Activated CD4-positive, alpha-beta memory T cell treated with anti-CD3 and anti-CD28 coated beads for 36 hours (primary cell): ENCODE data around the gene KCNJ5. TPM values are rescaled to one million over a fixed set of nuclear protein-coding genes. Genes with fewer than 3 reads are reported as not detected.

Source experiments
- CTCF ChIA-PET: fragments of 350-600 bp; sonication (Branson Sonifier 250); formaldehyde crosslinking; loops from one replicate; lab custom pipeline; 2021; ENCODE audit warnings: antibody characterized with exemption, inconsistent platforms; lab: Charles Lee
- POLR2A ChIA-PET: fragments of 350-600 bp; sonication (Branson Sonifier 250); formaldehyde crosslinking; loops from one replicate; lab custom pipeline; 2021; ENCODE audit warnings: antibody characterized with exemption; lab: Charles Lee
- DNase-seq: peaks from one replicate; pipeline ENCODE4 v3.0.0-alpha.2; 2020
- H3K27ac Mint-ChIP-seq: one replicate; pipeline ENCODE4 v1.8.0; 2021; ENCODE audit warnings: mixed read lengths
- H3K27me3 Mint-ChIP-seq: one replicate; pipeline ENCODE4 v1.8.0; 2021; ENCODE audit warnings: mixed read lengths
- H3K36me3 Mint-ChIP-seq: one replicate; pipeline ENCODE4 v1.8.0; 2021; ENCODE audit warnings: mixed read lengths
- H3K4me1 Mint-ChIP-seq: one replicate; pipeline ENCODE4 v1.8.0; 2021; ENCODE audit warnings: low read depth, mixed read lengths
- H3K4me3 Mint-ChIP-seq: one replicate; pipeline ENCODE4 v1.8.0; 2021; ENCODE audit warnings: mild to moderate bottlenecking, mixed read lengths
- H3K9me3 Mint-ChIP-seq: one replicate; pipeline ENCODE4 v1.8.0; 2021; ENCODE audit warnings: mixed read lengths
- intact Hi-C: fragments of 100-400 bp; cut with micrococcal nuclease; formaldehyde crosslinking; loops from one replicate; pipeline ENCODE4 v1.15.1; 2023
- total RNA-seq, 2 experiments: library from RNA; stranded (reverse); gene quantifications; one replicate each; pipeline ENCODE4 v1.2.3, GENCODE V29; 2021

KCNJ5 gene
- total RNA-seq, 2 experiments from 2014 or later = not detected

DNA sequence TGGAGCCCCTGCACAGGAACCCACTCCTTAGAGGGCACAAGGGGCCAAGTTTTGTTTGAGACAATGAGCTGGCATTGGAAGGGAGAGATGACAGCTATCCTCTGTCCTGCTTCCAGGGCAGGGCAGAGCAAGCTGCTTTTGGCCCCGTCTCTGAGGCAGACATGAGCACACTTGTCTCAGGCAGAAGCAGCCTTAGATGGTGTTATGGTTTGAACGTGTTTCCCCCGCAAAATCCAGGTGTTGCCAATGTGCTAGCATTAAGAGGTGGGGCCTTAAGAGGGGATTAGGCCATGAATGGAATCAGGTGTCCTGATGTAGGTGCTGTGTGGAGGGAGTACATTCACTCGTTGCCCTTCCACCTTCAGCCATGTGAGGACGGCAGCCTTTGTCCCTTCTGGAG, 49.0 kb downstream of the KCNJ5 start:
- no peaks in the 10 kb centered on the region for H3K36me3 Mint-ChIP-seq
- DNase-seq = no peak
- intact Hi-C loops = no loop called here
- H3K4me1 Mint-ChIP-seq = no peaks in the 10 kb centered on the region
- H3K27me3 Mint-ChIP-seq = no peaks in the 10 kb centered on the region
- no peak overlapping the region for H3K4me3 Mint-ChIP-seq
- ChIA-PET CTCF (interaction anchor here (1.1 kb wide), 1 partner anchor 55 kb away, joined by 4 read pairs; no protein-coding TSS in a partner anchor), POLR2A (no interaction called here)
- no peaks in the 10 kb centered on the region for H3K9me3 Mint-ChIP-seq
- H3K27ac Mint-ChIP-seq = no peak overlapping the region

GRCh38 chr11:128940603-128941002, 49.4 kb downstream of the KCNJ5 start:
- Mint-ChIP-seq H3K27me3 (peaks cover 4% of the 10 kb centered on the region), H3K4me1 (no peaks in the 10 kb centered on the region), H3K27ac (no peak overlapping the region), H3K9me3 (no peaks in the 10 kb centered on the region), H3K4me3 (no peak overlapping the region), H3K36me3 (no peaks in the 10 kb centered on the region)
- ChIA-PET POLR2A (no interaction called here), CTCF (no interaction called here)
- DNase-seq = no peak
- intact Hi-C loops = no loop called here

DNA sequence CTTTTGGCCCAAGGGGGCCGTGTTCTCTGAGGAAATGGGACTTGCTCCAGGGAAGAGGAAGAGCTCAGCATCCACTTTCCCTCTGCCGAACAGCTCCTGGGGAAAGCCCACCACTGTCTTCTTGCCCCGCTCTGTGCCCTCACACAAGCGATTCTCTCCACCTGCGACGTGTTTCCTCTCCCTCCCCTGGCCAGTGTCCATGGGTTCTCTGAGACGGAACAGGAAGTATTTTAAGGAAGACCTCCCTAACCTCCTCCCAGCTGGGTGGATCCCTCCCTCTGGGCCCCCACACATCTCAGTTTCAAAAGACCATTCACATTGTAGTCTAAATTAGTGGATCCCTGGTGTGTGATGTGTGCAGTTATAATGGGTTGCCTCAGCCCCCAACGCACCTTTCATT, 50.0 kb downstream of the KCNJ5 start:
- Mint-ChIP-seq H3K9me3 (no peaks in the 10 kb centered on the region), H3K27me3 (peaks cover 4% of the 10 kb centered on the region), H3K4me3 (no peak overlapping the region), H3K4me1 (no peaks in the 10 kb centered on the region), H3K36me3 (no peaks in the 10 kb centered on the region), H3K27ac (no peak overlapping the region)
- DNase-seq = no peak
- ChIA-PET CTCF (no interaction called here), POLR2A (no interaction called here)
- intact Hi-C loops = no loop called here

GRCh38 chr11:128941573-128942271, 50.6 kb downstream of the KCNJ5 start:
- Mint-ChIP-seq H3K4me3 (no peak overlapping the region), H3K27me3 (peaks cover 6% of the 10 kb centered on the region), H3K4me1 (no peaks in the 10 kb centered on the region), H3K27ac (no peak overlapping the region), H3K36me3 (no peaks in the 10 kb centered on the region), H3K9me3 (no peaks in the 10 kb centered on the region)
- intact Hi-C loops = no loop called here
- POLR2A ChIA-PET = no interaction called here
- DNase-seq = no peak
- CTCF ChIA-PET = no interaction called here

- ChIA-PET CTCF (no interaction called here), POLR2A (no interaction called here)
- Mint-ChIP-seq H3K9me3 (no peaks in the 10 kb centered on the region), H3K4me1 (no peaks in the 10 kb centered on the region), H3K27me3 (peaks cover 6% of the 10 kb centered on the region), H3K36me3 (no peaks in the 10 kb centered on the region), H3K27ac (no peak overlapping the region), H3K4me3 (no peak overlapping the region)
- DNase-seq = no peak
- intact Hi-C loops = no loop called here
These were observed 51.1 kb downstream of the KCNJ5 start for GRCh38 chr11:128942272-128942612.

DNA sequence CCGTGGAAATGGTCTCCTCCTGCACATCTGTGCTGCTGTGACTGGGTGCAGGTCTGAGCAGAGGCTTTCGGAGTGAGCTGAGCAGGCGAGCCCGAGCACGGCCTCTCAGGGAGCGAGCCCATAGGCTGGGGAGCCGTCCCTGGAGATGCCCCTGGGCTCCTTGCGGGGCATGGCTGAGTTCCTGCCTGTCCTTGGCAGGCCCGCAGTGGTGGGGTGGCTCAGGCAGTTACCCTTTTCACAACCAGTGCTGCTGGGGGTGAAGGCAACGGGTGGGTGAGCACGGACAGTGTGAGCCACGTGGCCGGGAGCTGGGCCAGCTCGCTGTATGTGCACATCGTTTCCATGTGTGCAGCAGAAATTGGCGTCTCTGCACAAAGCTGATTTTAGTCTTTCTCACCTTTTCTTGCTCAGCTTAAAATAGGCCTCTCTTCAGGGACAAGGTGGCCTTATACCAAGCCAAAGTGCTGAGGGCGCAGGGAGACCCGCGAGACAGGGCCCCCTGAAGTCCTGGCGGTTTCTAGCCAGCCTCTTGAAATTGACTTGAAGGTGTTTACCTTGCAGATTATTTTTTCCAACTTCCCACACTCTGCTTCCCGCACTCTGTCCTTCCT, 51.8 kb downstream of the KCNJ5 start, which contains the start of gene TP53AIP1:
TP53AIP1 (minus strand) TSS at position 55 of the 611 bp plus-strand sequence. CDS start 5,053 bp downstream, outside the sequence.
- no peak for DNase-seq
- Mint-ChIP-seq H3K27me3 (peaks cover 6% of the 10 kb centered on the region), H3K4me1 (no peaks in the 10 kb centered on the region), H3K36me3 (no peaks in the 10 kb centered on the region), H3K4me3 (no peak within 1 kb of the TSS), H3K27ac (no peak within 1 kb of the TSS), H3K9me3 (no peaks in the 10 kb centered on the region)
- ChIA-PET POLR2A (no interaction called here), CTCF (interaction anchor here (0.9 to 1.2 kb wide), 2 partner anchors 14 to 37 kb away, joined by 4 read pairs; no protein-coding TSS in a partner anchor)
- intact Hi-C loops = no loop called here

- Mint-ChIP-seq H3K27me3 (peaks cover 8% of the 10 kb centered on the region), H3K36me3 (no peaks in the 10 kb centered on the region), H3K4me3 (no peak overlapping the region), H3K27ac (no peak overlapping the region), H3K4me1 (no peaks in the 10 kb centered on the region), H3K9me3 (no peaks in the 10 kb centered on the region)
- CTCF ChIA-PET = interaction anchor here (0.9 to 1.2 kb wide), 3 partner anchors 13 to 58 kb away, joined by 4 read pairs; no protein-coding TSS in a partner anchor
- DNase-seq = no peak
- POLR2A ChIA-PET = no interaction called here
- intact Hi-C loops = no loop called here
These were observed 52.3 kb downstream of the KCNJ5 start for GRCh38 chr11:128943428-128943976.

DNA sequence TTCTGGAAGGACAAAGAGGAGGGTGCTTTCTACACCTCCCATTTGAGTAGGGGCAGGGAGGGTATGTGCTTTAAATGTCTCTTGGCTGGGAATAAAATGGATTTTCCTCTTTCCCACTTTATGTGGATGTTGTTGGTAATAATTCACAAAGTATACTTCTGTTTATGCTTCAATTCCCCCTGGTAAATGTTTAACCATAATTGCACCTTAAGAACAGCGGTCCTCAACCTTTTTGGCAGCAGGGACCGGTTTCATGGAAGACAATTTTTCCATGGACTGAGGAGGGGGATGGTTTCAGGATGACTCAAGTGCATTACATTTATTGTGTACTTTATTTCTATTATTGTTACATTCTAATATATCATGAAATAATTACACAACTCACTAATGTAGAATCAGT, 55.5 kb downstream of the KCNJ5 start:
- H3K4me3 Mint-ChIP-seq = no peak overlapping the region
- H3K9me3 Mint-ChIP-seq = no peaks in the 10 kb centered on the region
- H3K27ac Mint-ChIP-seq = no peak overlapping the region
- intact Hi-C loops = no loop called here
- POLR2A ChIA-PET = no interaction called here
- no peak for DNase-seq
- H3K36me3 Mint-ChIP-seq = no peaks in the 10 kb centered on the region
- H3K27me3 Mint-ChIP-seq = peaks cover 10% of the 10 kb centered on the region
- CTCF ChIA-PET = no interaction called here
- no peaks in the 10 kb centered on the region for H3K4me1 Mint-ChIP-seq

GRCh38 chr11:128947773-128948172, 56.6 kb downstream of the KCNJ5 start:
- H3K27ac Mint-ChIP-seq = no peak overlapping the region
- peaks cover 11% of the 10 kb centered on the region for H3K27me3 Mint-ChIP-seq
- ChIA-PET POLR2A (no interaction called here), CTCF (interaction anchor here (1.2 to 2.5 kb wide), 4 partner anchors 9 to 790 kb away, joined by 3 to 20 read pairs (median 5); no protein-coding TSS in a partner anchor)
- DNase-seq = no peak
- no peaks in the 10 kb centered on the region for H3K9me3 Mint-ChIP-seq
- no peak overlapping the region for H3K4me3 Mint-ChIP-seq
- no peaks in the 10 kb centered on the region for H3K4me1 Mint-ChIP-seq
- intact Hi-C loops = no loop called here
- no peaks in the 10 kb centered on the region for H3K36me3 Mint-ChIP-seq

DNA sequence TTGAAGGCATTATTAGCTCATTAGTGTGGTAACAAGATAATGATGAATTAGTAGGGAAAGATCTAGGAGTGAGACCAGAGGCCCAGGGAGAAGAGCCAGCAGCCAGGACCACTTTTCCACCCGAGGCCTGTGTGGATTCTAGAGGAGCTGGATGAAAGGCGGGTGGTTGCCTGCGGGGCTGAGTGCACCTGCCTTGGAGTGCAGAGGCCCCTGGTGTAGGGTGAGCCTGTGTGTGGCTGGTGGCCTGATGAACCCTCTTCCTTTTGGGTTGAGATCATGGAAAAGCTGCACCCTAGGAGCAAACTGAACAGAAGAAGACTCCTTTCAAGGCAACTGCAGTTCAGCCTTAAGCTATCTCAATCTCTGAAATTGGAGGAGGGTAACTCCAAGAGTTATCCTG, 57.4 kb downstream of the KCNJ5 start:
- H3K4me1 Mint-ChIP-seq = no peaks in the 10 kb centered on the region
- H3K27ac Mint-ChIP-seq = no peak overlapping the region
- no peaks in the 10 kb centered on the region for H3K9me3 Mint-ChIP-seq
- peaks cover 12% of the 10 kb centered on the region for H3K27me3 Mint-ChIP-seq
- DNase-seq = no peak
- intact Hi-C loops = no loop called here
- no peaks in the 10 kb centered on the region for H3K36me3 Mint-ChIP-seq
- no peak overlapping the region for H3K4me3 Mint-ChIP-seq
- ChIA-PET POLR2A (no interaction called here), CTCF (interaction anchor here (1.2 to 2.5 kb wide), 5 partner anchors 8 to 791 kb away, joined by 3 to 20 read pairs (median 5); no protein-coding TSS in a partner anchor)

GRCh38 chr11:128949791-128950454, 58.8 kb downstream of the KCNJ5 start:
- no peaks in the 10 kb centered on the region for H3K4me1 Mint-ChIP-seq
- H3K27ac Mint-ChIP-seq = no peak overlapping the region
- H3K27me3 Mint-ChIP-seq = peaks cover 12% of the 10 kb centered on the region
- no peak overlapping the region for H3K4me3 Mint-ChIP-seq
- ChIA-PET CTCF (interaction anchor here (2.5 to 10.5 kb wide), 2 partner anchors 65 kb away, joined by 20 to 243 read pairs; no protein-coding TSS in a partner anchor), POLR2A (no interaction called here)
- no peaks in the 10 kb centered on the region for H3K36me3 Mint-ChIP-seq
- DNase-seq = no peak
- intact Hi-C loops = no loop called here
- no peaks in the 10 kb centered on the region for H3K9me3 Mint-ChIP-seq

DNA sequence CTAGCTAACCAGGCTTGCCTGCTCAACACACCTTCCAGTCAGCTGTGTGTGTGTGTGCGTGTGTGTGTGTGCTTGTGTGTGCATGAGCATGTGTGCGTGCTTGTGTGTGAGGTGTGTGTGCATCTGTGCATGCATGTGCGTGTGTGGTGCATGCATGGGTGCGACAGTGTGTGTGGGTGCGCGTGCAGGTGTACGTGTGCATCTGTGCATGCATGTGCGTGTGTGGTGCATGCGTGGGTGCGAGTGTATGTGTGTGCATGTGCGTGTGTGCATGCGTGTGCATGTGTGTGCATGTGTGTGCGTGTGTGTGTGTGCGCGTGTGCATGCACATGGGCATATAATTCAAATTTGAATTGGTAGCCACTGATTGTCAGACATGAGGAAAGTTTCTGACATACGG, 62.0 kb downstream of the KCNJ5 start:
- CTCF ChIA-PET = interaction anchor here (10.5 kb wide), 1 partner anchor 68 kb away, joined by 243 read pairs; no protein-coding TSS in a partner anchor
- H3K27ac Mint-ChIP-seq = no peak overlapping the region

More for the DNA sequence above, 62.0 kb downstream of the KCNJ5 start:
- DNase-seq = no peak
- no peak overlapping the region for H3K4me3 Mint-ChIP-seq
- H3K4me1 Mint-ChIP-seq = peaks cover 2% of the 10 kb centered on the region
- no peaks in the 10 kb centered on the region for H3K9me3 Mint-ChIP-seq
- no peaks in the 10 kb centered on the region for H3K36me3 Mint-ChIP-seq
- POLR2A ChIA-PET = no interaction called here
- peaks cover 16% of the 10 kb centered on the region for H3K27me3 Mint-ChIP-seq
- intact Hi-C loops = no loop called here
